Measurements from ENCODE around the gene FRMD4A. TPM values are rescaled to one million over a fixed set of nuclear protein-coding genes. Genes with fewer than 3 reads are reported as not detected.

FRMD4A gene
- total RNA-seq, 6 donors from 2014 or later = 22.3 to 114 (median 52.3) TPM

DNA sequence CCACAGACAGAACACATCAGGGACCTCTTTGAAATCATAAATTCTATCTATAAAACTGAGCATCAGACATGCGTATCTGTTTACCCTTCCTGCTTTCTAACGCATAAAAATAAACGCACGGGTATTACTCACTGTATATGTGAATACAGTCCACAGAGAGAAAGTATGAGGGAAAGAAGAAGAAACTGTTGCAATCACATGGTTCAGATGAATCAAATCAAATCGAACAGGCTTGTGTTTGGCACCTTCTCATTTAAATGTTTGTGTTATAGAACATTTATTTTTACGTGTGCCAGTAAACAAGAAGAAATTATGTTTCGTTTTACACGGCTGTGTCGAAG, 322.0 kb downstream of the FRMD4A start:
- 36 to 48% methylated on average over 9 of the region's 9 CpGs for WGBS, 2 donors
- DNase-seq (no peak), ATAC-seq (ENCODE audit: low FRiP score in 2 of 2) (peak in 1 of 2 donors; percentile 56)
- H3K9me3 ChIP-seq = no peaks in the 10 kb centered on the region
- H3K27ac ChIP-seq = no peak overlapping the region
- TF ChIP-seq EP300 (IDR thresholded peaks at IDR 0.05) (no peak), POLR2A (IDR thresholded peaks at IDR 0.05) (no peak), POLR2AphosphoS5 (IDR thresholded peaks at IDR 0.05) (no peak)
- TF ChIP-seq, protein P1, sequence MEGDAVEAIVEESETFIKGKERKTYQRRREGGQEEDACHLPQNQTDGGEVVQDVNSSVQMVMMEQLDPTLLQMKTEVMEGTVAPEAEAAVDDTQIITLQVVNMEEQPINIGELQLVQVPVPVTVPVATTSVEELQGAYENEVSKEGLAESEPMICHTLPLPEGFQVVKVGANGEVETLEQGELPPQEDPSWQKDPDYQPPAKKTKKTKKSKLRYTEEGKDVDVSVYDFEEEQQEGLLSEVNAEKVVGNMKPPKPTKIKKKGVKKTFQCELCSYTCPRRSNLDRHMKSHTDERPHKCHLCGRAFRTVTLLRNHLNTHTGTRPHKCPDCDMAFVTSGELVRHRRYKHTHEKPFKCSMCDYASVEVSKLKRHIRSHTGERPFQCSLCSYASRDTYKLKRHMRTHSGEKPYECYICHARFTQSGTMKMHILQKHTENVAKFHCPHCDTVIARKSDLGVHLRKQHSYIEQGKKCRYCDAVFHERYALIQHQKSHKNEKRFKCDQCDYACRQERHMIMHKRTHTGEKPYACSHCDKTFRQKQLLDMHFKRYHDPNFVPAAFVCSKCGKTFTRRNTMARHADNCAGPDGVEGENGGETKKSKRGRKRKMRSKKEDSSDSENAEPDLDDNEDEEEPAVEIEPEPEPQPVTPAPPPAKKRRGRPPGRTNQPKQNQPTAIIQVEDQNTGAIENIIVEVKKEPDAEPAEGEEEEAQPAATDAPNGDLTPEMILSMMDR (IDR thresholded peaks at IDR 0.05) = no peak
- no peaks in the 10 kb centered on the region for H3K27me3 ChIP-seq
- H3K4me3 ChIP-seq = peak overlapping the region in 3 of 4 donors; percentile 20 to 43 (median 35)
- no peaks in the 10 kb centered on the region for H3K36me3 ChIP-seq
- H3K4me1 ChIP-seq = peaks cover 6 to 13% (median 6%) of the 10 kb centered on the region in 4 donors

DNA sequence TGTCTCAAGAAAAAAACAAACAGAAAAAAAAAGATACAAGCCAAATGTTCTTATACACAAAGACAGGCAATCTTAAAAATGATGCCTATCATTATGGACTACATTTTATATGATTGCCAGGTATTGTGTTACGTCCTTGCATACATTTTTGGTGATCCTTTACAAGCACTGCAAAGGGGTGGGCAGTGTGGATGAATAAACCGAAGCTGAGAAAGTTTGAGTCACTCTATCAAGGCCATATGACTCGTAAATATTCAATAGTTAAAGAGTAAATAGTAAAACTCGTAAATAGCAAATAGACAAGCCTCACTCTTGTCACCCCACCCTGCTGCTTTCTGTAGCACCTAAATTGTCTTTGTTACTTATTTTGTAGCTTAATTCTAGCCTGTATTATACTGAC, 326.2 kb downstream of the FRMD4A start:
- H3K9me3 ChIP-seq = no peaks in the 10 kb centered on the region
- H3K27me3 ChIP-seq = no peaks in the 10 kb centered on the region
- DNase-seq (no peak), ATAC-seq (ENCODE audit: low FRiP score in 2 of 2) (no peak)
- no peak for TF ChIP-seq POLR2A (IDR thresholded peaks at IDR 0.05)
- no peak for TF ChIP-seq POLR2AphosphoS5 (IDR thresholded peaks at IDR 0.05)
- TF ChIP-seq EP300 (IDR thresholded peaks at IDR 0.05) = no peak
- TF ChIP-seq, protein P1 (IDR thresholded peaks at IDR 0.05) = no peak
- peaks cover 0 to 6% (median 5%) of the 10 kb centered on the region in 4 donors for H3K4me1 ChIP-seq
- no peak overlapping the region for H3K4me3 ChIP-seq
- 83 to 84% methylated on average over 4 of the region's 4 CpGs for WGBS, 2 donors
- no peaks in the 10 kb centered on the region for H3K36me3 ChIP-seq
- H3K27ac ChIP-seq = no peak overlapping the region

DNA sequence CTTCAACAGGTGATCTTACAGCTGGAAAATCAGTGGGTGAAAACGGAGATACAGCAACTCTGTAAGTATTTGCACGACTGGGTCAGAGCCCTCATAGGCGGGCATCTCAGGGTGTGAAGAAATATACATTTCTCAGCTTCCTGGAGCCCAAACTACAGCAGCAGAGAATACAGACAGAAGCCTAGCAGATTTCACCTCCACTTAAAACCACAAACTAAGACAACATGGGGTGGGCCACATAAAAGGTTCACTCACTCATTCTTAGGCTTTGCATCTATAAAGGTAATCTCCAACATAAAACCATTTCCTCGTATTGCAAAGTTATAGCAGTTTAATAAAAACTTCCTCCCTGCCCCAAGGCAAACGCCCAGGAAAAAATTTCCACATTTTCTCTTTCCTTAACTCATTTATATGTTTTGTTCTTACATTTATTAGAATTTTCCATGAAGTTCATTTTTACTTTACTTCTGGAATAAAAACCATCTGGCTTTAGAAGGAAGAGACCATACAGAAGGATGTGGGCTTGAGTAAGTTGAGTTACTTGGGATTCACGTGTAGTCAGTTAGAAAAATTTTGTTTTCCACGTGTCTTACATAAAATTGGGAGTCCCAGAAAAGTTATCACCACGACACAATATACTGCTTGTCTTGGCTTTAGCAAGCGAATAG, 327.1 kb downstream of the FRMD4A start:
- TF ChIP-seq POLR2AphosphoS5 (IDR thresholded peaks at IDR 0.05) (no peak), EP300 (IDR thresholded peaks at IDR 0.05) (no peak), POLR2A (IDR thresholded peaks at IDR 0.05) (no peak)
- TF ChIP-seq, protein P1 (IDR thresholded peaks at IDR 0.05) = no peak
- H3K4me3 ChIP-seq = no peak overlapping the region
- ATAC-seq (ENCODE audit: low FRiP score in 2 of 2) (no peak), DNase-seq (no peak)
- no peak overlapping the region for H3K27ac ChIP-seq
- no peaks in the 10 kb centered on the region for H3K9me3 ChIP-seq
- H3K4me1 ChIP-seq = peaks cover 0 to 6% (median 5%) of the 10 kb centered on the region in 4 donors
- H3K27me3 ChIP-seq = no peaks in the 10 kb centered on the region
- no peaks in the 10 kb centered on the region for H3K36me3 ChIP-seq
- 78 to 82% methylated on average over 9 of the region's 9 CpGs for WGBS, 2 donors

DNA sequence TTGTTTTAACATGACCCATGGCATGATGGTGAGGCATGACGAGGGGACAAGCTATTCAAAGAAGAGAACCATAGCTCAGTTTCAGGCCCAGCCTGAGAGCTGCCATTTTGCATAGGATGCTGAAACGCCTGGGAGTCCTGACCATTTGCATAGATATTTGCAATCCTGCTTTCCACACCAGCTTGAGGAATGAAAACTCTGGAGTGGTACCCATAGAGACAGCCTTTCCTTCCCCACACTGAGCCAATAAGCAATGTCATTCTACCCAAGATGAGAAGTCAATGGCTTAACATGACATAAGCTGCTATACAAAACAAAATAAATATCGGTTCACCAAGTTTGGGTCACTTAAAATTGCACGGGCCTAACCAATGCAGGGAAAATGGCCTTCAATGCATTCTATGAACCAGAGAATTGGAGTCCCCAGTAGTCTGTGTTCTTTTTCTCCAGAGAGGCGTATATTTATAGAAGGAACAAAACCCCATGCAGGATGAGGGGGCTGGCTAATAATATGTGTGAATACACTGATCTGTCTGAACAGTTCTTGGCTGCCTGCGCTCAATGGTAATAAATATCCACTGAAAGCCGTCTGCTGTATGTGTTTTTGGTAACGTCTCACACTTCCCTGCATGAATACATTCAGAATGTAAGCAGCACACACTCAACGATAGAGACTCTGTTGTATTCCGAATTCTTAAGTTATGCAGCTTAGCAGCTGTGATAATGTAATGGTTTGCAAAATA, 329.3 kb downstream of the FRMD4A start:
- H3K9me3 ChIP-seq = no peaks in the 10 kb centered on the region
- H3K27me3 ChIP-seq = no peaks in the 10 kb centered on the region
- ATAC-seq (ENCODE audit: low FRiP score in 2 of 2) (no peak), DNase-seq (no peak)
- H3K27ac ChIP-seq = no peak overlapping the region
- H3K36me3 ChIP-seq = no peaks in the 10 kb centered on the region
- TF ChIP-seq POLR2AphosphoS5 (IDR thresholded peaks at IDR 0.05) = no peak
- no peak for TF ChIP-seq EP300 (IDR thresholded peaks at IDR 0.05)
- TF ChIP-seq, protein P1 (IDR thresholded peaks at IDR 0.05) = no peak
- TF ChIP-seq POLR2A (IDR thresholded peaks at IDR 0.05) = no peak
- H3K4me3 ChIP-seq = no peak overlapping the region
- WGBS, 2 donors = 88 to 92% methylated on average over 10 of the region's 10 CpGs
- H3K4me1 ChIP-seq = no peaks in the 10 kb centered on the region

Data from upper lobe of left lung (tissue), 6 donors.